ENCODE data around the gene KLHL36.
A peak's percentile ranks its signal among the peaks of the same experiment; 100 is the strongest.
"Not testable (repeated sequence)": the region's sequence is repeated elsewhere in the genome, so short reads cannot be mapped to it uniquely, and the experiment has no call there.

The KLHL36 gene

DNA sequence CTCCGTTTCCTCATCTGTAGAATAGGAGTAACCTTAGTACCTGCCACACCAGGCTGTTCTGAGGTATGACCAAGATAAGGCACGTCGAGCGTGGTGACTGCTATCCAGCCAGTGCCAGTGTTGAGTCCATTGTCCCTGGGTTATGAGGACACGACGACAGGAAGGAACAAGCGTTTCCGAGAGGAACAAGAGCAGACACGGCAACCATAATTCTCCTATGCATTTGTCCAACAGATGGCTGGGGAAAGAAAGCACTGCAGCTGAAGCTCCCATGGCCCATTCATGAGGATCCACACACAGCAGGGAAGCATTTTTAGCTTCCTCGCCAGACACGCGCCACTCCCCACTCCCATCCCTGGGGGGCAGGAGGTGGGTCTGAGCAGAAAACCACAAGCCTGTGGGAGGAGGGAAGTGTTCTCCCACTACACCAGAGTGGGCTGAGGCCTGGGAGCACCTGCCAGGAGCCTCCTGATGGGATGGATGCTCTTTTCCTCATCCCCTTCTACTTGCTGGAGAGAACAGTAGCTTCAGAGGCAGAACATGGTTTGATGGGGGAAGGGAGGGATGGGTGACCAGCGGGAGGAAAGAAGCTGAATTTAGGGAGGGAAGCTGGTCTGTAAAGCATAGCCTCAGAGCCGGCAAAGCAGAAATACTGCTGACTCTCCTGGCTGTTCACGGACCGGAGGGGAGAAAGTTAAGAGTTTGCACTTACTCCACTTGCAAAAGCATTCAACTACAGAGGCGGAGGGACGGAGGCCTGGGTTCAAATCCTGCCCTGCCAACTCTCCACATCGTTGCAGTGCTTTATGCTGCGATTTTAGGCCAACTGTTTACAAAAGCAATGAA is 33.1 kb upstream of the KLHL36 start:
- no peak overlapping the region for H3K4me3 ChIP-seq (ENCODE audit: low read depth, low read length)

DNA sequence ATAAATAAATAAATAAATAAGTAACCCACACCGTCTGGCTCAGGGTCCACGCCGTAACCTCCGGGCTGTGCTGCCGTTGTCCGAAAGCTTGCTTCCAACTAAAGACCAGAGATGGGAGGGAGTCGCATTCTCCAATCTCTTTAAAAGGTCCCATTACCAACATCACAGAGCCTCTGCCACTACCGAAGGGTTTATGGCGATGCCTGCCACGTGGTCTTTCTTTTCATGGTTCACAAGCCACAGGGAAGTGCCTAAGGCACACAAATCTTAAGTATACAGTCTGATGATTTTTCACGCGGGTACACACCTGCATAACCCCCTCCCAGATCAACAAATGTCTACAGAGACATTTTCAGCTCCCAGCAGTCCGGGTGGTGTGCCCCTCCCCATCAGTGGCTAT is 31.8 kb upstream of the KLHL36 start:
- peak overlapping the region; percentile 79 for H3K4me3 ChIP-seq (ENCODE audit: low read depth, low read length)

DNA sequence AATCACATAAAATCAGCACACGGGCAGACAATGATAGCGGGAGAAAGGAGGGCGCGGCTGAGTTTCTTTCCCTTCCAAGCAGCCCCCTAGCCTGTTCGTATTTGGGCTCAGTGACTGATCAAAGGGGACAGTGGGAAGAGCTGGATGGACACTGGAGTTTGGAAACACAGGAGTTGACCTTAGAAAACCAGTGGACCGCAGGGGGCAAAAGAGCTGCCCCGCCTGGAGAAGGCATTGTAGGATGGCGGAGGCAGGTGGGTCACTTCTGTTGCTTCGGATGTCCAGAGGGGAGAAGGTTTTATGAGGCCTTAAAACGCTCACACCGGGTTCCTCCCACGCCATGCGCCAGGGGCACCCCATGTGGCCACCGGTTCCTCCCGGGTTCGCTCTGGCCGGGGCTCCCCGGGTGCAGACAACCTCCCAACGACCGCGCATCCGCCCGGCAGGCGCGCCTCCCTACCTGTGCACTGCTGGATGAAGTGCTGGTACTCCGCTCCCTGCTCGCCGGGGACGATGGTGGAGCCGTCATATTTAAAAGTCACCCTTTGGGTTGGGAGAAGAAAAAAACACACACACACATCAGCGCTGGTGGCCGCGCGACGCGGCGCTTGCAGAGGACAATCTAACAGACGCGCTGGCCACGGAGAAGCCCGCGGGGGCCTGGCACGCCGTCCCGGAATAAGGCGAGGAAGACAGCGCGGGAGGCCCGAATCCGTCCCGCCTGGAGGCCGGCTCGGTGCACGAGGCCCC is 31.1 kb upstream of the KLHL36 start:
- peak overlapping the region; percentile 79 for H3K4me3 ChIP-seq (ENCODE audit: low read depth, low read length)

DNA sequence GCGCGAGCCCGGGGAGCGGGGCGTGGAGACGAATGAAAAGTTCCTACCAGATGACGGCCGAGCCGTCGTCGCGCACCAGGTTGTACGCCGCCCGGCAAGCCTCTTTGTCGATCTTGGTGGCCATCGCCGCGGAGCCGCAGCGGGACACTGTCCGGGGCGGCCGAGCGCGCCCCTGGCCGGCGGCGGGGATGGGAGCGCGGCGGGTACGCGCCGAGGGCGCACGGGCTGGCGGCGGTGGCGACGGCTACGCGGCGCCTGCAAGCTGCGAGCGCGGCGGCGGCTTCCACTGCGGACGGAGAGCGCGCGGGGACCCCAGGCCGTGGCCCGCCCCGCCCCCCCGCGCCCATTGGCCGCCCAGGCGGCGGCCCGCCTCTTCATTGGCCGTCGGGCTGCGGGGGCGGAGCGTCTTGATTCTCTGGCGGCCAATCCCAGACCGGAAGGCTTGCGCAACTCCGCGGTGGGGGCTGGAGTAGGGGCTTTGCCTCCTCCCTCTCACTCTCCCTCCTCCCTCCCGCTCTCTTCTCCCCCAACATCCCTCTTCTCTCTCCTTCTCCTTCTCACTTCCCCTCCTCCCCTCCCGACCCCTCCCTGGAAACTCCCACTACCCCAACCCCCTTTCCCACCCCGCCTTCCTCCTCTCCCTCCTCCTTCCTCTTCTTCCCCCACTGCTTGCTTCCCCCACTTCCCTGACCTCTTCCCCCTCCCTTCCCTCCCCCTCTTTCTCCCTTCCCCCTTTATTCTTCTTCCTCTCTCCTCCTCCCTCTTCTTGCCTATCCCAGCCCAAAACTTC is 30.3 kb upstream of the KLHL36 start, which contains the start of gene COTL1:
COTL1 (minus strand) TSS at position 288 of the 790 bp plus-strand sequence; CDS start at position 124, 164 bp downstream.
- H3K4me3 ChIP-seq (ENCODE audit: low read depth, low read length): peak within 1 kb of the TSS; percentile 79

DNA sequence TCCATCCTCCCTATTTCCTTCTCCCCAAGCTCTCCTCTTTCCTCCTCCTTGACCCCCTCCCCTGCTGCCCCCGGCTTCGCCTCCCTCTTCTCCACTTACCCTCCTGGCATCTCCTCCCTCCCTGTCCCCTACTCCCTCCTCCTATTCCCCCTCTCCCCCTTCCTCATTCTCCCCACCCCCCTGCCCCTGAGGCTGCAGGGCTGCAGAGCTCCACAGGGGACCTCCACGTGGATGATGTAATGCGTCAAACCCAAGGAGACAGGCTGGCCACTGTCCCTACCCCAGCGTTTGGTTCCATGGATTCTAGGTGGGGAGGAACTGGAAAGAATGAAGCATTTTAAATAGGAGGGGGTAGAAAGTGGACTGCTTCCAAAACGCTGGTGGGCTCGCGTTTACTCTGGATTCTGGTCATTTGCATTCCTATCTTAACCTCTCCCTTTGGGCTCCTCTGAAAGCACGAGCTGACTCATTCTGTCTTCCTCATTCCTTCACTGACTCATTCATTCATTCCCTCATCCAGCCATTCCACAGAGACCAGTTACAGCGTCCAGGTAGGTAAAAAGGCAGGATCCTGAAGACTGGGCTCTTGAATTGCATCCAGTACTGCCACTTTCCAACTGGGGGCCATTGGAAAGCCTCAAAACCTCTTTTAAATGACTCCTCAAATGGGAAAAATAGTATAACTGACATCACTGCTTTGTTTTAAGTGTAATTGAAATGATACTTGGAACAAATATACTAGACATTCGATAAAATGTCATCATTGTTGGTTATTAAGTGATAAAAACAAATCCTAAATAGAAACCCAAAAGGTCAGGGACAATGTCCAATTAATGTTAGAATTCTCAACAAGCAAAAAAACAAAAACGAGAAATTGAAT is 29.5 kb upstream of the KLHL36 start:
- H3K4me3 ChIP-seq (ENCODE audit: low read depth, low read length): no peak overlapping the region

DNA sequence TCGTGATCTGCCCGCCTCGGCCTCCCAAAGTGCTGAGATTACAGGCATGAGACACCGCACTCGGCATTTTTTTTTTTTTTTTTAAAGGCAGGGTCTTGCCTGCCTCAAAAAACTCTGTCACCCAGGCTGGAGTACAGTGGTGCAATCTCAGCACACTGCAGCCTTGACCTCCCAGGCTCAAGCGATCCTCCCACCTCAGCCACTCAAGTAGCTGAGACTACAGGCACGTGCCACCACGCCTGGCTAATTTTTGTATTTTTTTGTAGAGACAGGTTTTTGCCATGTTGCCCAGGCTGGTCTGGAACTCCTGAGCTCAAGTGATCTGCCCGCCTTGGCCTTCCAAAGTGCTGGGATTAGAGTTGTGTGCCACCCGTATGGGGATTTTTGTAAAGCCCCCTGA is 27.4 kb upstream of the KLHL36 start:
- not testable (repeated sequence) for H3K4me3 ChIP-seq (ENCODE audit: low read depth, low read length)

DNA sequence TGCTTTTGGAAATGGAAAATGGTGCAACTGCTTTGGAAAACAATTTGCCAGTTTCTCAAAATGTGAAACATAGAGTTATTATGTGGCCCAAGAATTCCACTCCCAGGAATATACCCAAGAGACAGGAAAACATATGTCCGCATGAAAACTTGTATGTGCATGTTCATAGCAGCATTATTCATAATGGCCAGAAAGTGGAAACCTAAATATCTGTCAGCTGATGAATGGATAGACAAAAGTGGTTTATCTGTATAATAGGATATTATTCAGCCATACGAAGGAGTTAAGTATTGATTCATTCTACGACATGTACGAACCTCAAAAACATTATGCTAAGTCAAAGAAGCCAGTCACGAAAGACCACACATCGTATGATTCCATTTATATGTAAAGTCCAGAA is 22.8 kb upstream of the KLHL36 start:
- no peak overlapping the region for H3K4me3 ChIP-seq (ENCODE audit: low read depth, low read length)

DNA sequence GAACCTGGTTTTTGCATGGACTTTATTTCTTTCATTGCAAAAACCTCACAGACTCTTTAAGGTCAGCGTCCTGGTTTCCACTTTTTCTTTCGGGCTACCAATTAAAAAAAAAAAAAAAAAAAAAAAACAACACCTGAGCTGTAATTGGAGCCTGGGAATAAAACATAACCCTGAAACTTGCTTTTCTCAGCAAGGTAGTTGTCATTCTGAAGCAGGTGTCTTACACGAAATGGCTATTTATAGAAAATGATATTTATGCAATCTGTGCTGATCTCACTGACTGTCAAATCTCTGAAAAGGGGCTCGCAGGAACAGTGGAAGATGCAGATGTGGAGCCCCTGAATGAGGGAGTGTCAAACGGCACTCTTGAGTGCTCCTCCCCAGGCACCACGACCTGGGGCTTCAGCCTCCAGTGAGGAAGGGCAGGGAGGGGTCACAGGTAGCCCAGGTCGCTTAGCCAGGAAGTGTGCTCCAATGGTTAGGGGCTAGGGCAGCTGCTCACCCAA is 20.0 kb upstream of the KLHL36 start:
- H3K4me3 ChIP-seq (ENCODE audit: low read depth, low read length): no peak overlapping the region

DNA sequence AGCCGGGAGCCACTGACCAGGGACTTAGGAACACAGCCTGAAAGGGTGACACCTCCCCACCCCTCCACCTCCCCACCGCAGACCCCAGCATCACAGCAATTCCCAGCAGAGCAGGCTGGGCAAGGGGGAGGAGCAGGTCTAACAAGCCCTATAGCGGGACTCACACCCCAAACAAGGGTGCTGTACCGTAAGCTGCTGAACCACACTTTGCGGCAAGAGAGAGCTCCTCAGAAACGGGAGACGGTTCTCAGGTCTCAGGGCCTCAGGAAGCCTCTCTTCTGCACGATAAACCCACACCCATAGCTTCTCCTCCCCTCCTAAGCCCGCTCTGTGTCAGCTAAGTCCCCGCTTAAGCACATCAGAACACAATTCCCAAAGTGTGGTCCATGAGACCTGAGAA is 18.7 kb upstream of the KLHL36 start:
- no peak overlapping the region for H3K4me3 ChIP-seq (ENCODE audit: low read depth, low read length)

DNA sequence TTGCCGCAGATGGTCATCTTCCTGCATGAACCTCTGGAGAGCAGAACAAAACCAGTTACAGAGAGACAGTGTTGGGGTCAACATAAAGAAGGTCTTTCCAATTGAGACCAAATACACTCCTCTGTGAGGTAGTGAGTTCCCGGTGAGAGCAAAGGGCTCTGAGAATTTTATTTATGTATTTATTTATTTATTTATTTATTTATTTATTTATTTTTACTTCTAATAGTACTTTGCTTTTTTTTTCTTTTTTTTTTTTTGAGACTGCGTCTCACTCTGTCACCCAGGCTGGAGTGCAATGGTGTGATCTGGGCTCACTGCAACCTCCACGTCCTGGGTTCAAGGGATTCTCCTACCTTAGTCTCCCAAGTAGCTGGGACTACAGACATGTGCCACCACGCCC is 18.3 kb upstream of the KLHL36 start:
- no peak overlapping the region for H3K4me3 ChIP-seq (ENCODE audit: low read depth, low read length)

DNA sequence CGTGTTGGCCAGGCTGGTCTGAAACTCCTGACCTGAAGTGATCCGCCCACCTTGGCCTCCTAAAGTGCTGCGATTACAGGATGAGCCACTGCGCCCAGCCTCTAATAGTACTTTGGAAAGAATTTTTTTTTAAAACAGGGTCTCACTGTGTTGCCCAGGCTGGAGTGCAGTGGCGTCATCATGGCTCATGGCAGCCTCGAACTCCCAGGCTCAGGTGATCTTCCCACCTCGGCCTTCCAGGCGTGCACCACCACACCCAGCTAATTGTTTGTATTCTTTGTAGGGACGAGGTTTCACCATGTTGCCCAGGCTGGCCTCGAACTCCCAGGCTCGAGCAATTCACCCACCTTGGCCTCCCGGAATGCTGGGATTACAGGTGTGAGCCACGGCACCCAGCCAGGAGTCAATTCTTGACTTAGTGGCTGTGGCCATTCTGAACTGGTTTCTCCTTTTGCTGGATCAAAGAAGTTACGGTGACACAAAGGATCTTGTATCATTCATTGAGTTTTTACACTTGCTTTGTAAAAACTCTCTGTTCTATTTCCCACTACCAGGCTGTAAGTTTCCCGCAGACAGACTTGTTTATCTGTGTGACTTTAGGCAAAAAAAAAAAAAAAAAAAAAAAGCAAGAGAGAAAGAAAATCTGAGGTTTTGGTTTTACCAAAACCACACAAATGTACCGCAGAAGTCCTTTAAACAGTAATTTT is 17.7 kb upstream of the KLHL36 start:
- H3K4me3 ChIP-seq (ENCODE audit: low read depth, low read length): no peak overlapping the region

DNA sequence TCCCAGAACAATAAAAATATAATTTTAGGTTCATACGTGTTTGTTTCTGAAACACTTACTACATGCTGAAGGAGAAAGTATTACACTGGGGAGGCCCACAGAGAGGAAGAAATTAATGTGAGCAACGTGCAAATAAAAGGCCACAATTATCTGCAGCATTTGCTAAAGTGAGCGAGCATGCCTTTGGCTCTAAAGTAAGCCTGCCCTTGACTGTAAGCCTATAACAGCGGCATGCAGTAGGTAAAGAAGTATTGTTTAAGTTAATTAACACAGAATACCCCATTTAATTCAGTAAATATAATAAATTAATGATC is 17.2 kb upstream of the KLHL36 start:
- no peak overlapping the region for H3K4me3 ChIP-seq (ENCODE audit: low read depth, low read length)

DNA sequence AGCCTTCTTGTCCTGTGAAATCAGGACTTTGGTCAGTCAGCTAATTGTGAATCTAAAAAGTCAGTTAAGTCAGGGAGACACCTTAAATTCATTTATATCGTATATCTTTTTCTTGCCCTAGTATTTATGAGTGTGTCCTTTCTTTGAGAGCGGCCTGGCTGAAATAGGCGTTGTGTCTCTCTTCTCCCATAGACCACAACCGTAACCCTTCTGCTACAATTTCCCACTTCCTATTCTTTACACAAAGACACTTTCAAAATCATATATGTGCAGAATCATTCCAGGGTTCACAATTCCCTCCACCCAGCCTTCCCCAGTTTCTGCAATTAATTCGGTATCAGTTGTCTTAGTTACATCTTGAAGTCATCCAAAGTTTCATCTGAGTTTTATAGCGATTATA is 16.4 kb upstream of the KLHL36 start:
- H3K4me3 ChIP-seq (ENCODE audit: low read depth, low read length): no peak overlapping the region

DNA sequence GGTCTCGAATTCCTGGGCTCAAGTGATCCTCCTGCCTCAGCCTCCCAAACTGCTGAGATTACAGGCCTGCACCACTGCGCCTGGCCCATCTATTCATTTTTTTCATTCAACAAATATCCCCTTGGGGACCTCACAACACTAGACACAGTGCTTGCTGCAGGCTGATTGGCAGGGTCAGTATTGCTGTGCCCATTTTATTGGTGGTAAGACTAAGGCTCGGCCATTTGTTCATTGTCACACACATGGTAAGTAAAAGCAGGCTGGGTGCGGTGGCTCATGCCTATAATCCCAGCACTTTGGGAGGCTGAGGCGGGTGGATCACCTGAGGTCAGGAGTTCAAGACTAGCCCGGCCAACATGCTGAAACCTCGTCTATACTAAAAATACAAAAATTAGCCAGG is 15.4 kb upstream of the KLHL36 start:
- H3K4me3 ChIP-seq (ENCODE audit: low read depth, low read length): not testable (repeated sequence)

DNA sequence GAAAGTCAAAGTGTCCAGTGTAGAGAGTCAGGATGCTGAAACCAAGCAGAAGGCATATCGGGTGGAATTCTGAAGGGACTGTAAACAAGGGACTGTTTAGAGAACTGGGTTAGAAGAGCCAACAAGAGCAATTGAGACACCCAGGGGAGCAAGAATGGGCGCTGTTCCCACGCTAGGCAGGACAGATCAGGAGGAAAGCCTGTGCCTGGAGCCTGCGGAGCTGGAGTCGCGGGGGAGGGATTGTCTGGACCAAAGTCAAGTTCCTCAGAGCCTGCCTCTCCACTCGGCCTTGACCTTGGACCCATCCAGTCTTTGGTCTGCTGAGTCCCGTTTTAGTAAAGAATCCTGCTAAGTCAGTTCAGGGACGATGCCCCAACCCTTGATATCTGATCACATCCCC is 14.7 kb upstream of the KLHL36 start:
- no peak overlapping the region for H3K4me3 ChIP-seq (ENCODE audit: low read depth, low read length)

DNA sequence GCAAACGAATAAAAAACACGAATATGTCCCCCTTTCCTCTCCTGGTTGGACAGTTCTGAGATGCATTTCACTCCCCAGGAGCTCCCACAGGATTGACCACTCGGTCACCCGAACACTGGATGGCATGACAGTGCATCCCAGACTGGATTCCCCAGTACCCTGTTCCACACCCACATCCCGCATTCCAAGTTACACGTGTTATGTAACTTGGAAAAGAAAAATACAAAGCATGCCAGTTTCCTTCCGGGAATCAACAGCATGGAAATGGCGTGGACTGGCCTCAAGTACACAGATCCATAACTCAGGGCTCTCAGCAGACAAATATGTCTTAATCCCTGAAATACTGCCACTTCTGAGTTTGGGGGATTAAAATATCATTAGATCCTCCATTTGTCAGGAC is 12.6 kb upstream of the KLHL36 start:
- no peak overlapping the region for H3K4me3 ChIP-seq (ENCODE audit: low read depth, low read length)

DNA sequence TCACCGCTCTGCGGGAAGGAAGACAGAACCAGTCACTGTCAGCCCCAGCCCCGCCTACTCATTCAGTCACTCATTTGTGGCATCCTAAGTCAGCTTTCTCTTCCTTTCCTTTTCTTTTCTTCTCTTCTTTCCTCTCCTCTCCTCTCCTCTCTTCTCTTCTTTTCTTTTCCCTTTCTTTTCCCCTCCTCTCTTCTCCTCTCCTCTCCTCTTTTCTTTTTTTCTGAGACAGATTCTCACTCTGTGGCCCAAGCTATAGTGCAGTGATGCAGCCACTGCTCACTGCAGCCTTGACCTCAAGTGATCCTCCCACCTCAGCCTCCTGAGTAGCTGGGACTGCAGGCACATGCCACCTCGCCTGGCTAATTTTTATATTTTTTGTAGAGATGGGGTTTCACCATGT is 10.6 kb upstream of the KLHL36 start:
- no peak overlapping the region for H3K4me3 ChIP-seq (ENCODE audit: low read depth, low read length)

DNA sequence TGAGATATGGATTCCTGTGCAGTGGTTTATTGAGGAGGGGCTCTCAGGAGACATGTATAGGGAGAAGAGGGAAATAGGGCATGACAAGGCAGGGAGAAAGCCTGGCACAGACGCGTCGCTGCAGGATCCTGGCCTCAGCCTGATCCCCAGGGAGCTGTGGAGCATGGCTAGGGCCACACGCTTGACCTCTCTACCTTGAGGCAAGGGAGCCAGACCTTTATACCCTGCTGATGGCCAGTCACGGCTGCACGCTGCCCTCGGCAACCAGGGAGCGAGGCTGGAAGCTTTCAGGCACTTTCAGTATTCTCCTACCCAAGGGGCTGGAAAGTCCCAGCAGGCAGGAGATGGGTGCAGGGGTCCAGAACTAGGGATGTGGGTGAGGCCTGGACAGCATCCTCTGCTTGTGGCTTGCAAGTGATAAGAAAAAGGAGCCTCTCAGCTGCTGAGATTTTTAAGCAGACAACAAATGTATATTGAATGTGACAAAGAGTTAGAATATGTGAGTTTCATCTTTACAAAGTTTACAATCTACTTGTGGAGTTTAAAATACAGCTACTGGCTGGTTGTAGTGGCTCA is 10.0 kb upstream of the KLHL36 start:
- H3K4me3 ChIP-seq (ENCODE audit: low read depth, low read length): no peak overlapping the region

DNA sequence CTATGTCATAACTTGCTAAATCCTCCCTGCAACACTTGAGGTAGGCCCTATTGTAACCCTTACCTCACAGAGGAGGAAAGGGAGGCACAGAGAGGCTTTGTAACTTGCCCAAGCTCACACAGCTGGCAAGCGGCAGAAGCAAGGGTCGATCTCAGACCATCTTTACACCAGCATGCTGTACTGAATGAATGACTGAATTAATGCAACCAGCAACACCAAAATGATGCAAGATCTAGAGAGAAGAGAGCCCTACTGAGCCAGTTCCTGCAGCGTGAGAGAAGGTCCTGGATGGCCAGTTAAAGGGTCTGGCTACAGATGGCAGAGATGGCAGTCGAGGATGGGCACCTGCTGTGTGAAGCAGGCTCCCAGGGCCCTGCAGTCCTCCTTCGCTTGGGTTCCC is 8.2 kb upstream of the KLHL36 start:
- no peak overlapping the region for H3K4me3 ChIP-seq (ENCODE audit: low read depth, low read length)

Measured in iPS-11a (cell line).